GM19438 (cell line): ENCODE results near the gene RASSF5.

ENCODE experiments used
- ATAC-seq: cut with Tn5 transposase; IDR thresholded peaks from one replicate; pipeline ENCODE4 v1.9.1; 2021; ENCODE audit warnings: low read depth; ENCODE audit not compliant: unreplicated experiment

RASSF5 gene

GRCh38 chr1:206582537-206582936 lies 75.2 kb downstream of the RASSF5 start:
- ATAC-seq, result no peak

- ATAC-seq, result no peak
These were observed 75.8 kb downstream of the RASSF5 start for GRCh38 chr1:206582971-206583706.

GRCh38 chr1:206583707-206584648 lies 76.6 kb downstream of the RASSF5 start:
- no peak for ATAC-seq

GRCh38 chr1:206584683-206585082 lies 77.4 kb downstream of the RASSF5 start:
- no peak for ATAC-seq

- no peak for ATAC-seq
These were observed 79.4 kb downstream of the RASSF5 start for GRCh38 chr1:206586501-206587445.

GRCh38 chr1:206587904-206588303 lies 80.6 kb downstream of the RASSF5 start:
- no peak for ATAC-seq

GRCh38 chr1:206588492-206588891 lies 81.2 kb downstream of the RASSF5 start:
- ATAC-seq, result no peak

GRCh38 chr1:206589206-206589605 lies 81.9 kb downstream of the RASSF5 start:
- ATAC-seq, result no peak

- ATAC-seq, result no peak
These were observed 82.9 kb downstream of the RASSF5 start for GRCh38 chr1:206590025-206590758.

- no peak for ATAC-seq
These were observed 83.9 kb downstream of the RASSF5 start for GRCh38 chr1:206591226-206591625.

- ATAC-seq, result no peak
These were observed 84.4 kb downstream of the RASSF5 start for GRCh38 chr1:206591696-206592095.

- ATAC-seq, result no peak
These were observed 86.1 kb downstream of the RASSF5 start for GRCh38 chr1:206593351-206593925.

- no peak for ATAC-seq
These were observed 88.4 kb downstream of the RASSF5 start for GRCh38 chr1:206595581-206596318.

GRCh38 chr1:206596319-206596666 lies 89.0 kb downstream of the RASSF5 start:
- no peak for ATAC-seq

GRCh38 chr1:206600527-206600926 lies 93.2 kb downstream of the RASSF5 start:
- no peak for ATAC-seq

GRCh38 chr1:206604861-206605260 lies 97.5 kb downstream of the RASSF5 start:
- ATAC-seq, result no peak

- no peak for ATAC-seq
These were observed 99.5 kb downstream of the RASSF5 start for GRCh38 chr1:206606867-206607266.

GRCh38 chr1:206608108-206608698 lies 100.9 kb downstream of the RASSF5 start:
- no peak for ATAC-seq
